GM23338 (cell line): Measurements from ENCODE around the gene DUSP1.

Experiments
- CREB1 ChIP-seq: fragments of 250-450 bp; sonication (Bioruptor Pico); IDR thresholded peaks from 2 replicates; pipeline ENCODE4 v1.5.0; 2020; ENCODE audit warnings: low read depth, mild to moderate bottlenecking, moderate library complexity
- EZH2 ChIP-seq: fragments of 200-600 bp; sonication (generic); IDR thresholded peaks from one replicate; pipeline ENCODE4 v1.8.0; 2017; ENCODE audit warnings: antibody characterized with exemption, mild to moderate bottlenecking, low read depth; ENCODE audit not compliant: unreplicated experiment
- EZH2phosphoT487 ChIP-seq: fragments of 200-600 bp; sonication (generic); IDR thresholded peaks from one replicate; pipeline ENCODE4 v1.8.1; 2018; ENCODE audit warnings: antibody characterized with exemption; ENCODE audit not compliant: unreplicated experiment
- JUNB ChIP-seq: IDR thresholded peaks from one replicate; pipeline ENCODE4 v1.6.1; 2016; ENCODE audit warnings: antibody characterized with exemption; ENCODE audit not compliant: unreplicated experiment
- NANOG ChIP-seq: IDR thresholded peaks from 2 replicates; pipeline ENCODE4 v1.6.1; 2016; ENCODE audit warnings: antibody characterized with exemption, borderline replicate concordance
- POLR2AphosphoS5 ChIP-seq: IDR thresholded peaks from 2 replicates; pipeline ENCODE4 v1.6.1; 2016; ENCODE audit warnings: antibody characterized with exemption, low read depth
- STAT1 ChIP-seq: IDR thresholded peaks from one replicate; pipeline ENCODE4 v1.6.1; 2016; ENCODE audit warnings: antibody characterized with exemption; ENCODE audit not compliant: unreplicated experiment
- TF ChIP-seq, protein P1 (sequence below), 2 experiments: fragments of 200-600 bp in 1 of 2; sonication (generic) in 1 of 2; conservative IDR thresholded peaks; 2 replicates each; pipeline versions ENCODE4 v1.5.1 to v1.6.1; 2016 to 2017; ENCODE audit warnings: antibody characterized with exemption in 2 of 2, low read depth in 2 of 2, mild to moderate bottlenecking in 2 of 2, moderate library complexity in 1 of 2
- TF ChIP-seq, protein P2 (sequence below): IDR thresholded peaks from one replicate; pipeline ENCODE4 v1.6.1; 2018; ENCODE audit warnings: antibody characterized with exemption; ENCODE audit not compliant: unreplicated experiment
- TF ChIP-seq, protein P3 (sequence below): IDR thresholded peaks from 2 replicates; pipeline ENCODE4 v1.6.1; 2016; ENCODE audit warnings: antibody characterized with exemption
- TF ChIP-seq, protein P4 (sequence below): fragments of 250-450 bp; sonication (Bioruptor Pico); IDR thresholded peaks from 2 replicates; pipeline ENCODE4 v1.5.0; 2020; ENCODE audit warnings: mild to moderate bottlenecking, moderate library complexity

DNA sequence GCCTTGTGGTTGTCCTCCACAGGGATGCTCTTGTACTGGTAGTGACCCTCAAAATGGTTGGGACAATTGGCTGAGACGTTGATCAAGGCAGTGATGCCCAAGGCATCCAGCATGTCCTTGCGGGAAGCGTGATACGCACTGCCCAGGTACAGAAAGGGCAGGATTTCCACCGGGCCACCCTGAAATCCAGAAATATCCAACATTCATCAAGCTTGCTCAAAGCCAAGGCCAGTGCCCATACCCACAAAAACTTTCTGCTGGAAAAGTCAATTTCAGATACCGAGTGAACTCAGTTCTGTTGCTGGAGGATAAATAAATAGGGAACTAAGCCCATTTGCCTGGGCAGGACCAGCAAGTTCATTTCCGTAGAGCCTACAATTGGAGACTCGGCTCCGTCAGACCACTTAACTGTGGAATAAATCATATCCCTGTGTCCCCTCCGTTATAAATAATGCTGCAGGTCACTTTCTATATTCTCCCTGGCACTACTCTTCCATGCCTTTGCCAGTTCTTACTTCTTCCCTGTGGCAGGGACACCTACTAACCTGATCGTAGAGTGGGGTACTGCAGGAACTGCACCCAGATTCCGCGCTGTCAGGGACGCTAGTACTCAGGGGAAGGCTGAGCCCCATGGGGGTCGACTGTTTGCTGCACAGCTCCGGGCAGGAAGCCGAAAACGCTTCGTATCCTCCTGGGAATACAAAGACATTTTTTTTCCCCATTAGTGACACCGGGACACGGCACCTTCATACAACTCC, 1.2 kb downstream of the DUSP1 start:
- TF ChIP-seq CREB1 = no peak
- TF ChIP-seq, protein P1, sequence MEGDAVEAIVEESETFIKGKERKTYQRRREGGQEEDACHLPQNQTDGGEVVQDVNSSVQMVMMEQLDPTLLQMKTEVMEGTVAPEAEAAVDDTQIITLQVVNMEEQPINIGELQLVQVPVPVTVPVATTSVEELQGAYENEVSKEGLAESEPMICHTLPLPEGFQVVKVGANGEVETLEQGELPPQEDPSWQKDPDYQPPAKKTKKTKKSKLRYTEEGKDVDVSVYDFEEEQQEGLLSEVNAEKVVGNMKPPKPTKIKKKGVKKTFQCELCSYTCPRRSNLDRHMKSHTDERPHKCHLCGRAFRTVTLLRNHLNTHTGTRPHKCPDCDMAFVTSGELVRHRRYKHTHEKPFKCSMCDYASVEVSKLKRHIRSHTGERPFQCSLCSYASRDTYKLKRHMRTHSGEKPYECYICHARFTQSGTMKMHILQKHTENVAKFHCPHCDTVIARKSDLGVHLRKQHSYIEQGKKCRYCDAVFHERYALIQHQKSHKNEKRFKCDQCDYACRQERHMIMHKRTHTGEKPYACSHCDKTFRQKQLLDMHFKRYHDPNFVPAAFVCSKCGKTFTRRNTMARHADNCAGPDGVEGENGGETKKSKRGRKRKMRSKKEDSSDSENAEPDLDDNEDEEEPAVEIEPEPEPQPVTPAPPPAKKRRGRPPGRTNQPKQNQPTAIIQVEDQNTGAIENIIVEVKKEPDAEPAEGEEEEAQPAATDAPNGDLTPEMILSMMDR (conservative IDR thresholded peaks at IDR 0.05; ENCODE audit: low read depth in 2 of 2) = no peak
- no peak for TF ChIP-seq POLR2AphosphoS5
- no peak for TF ChIP-seq EZH2
- TF ChIP-seq, protein P2, sequence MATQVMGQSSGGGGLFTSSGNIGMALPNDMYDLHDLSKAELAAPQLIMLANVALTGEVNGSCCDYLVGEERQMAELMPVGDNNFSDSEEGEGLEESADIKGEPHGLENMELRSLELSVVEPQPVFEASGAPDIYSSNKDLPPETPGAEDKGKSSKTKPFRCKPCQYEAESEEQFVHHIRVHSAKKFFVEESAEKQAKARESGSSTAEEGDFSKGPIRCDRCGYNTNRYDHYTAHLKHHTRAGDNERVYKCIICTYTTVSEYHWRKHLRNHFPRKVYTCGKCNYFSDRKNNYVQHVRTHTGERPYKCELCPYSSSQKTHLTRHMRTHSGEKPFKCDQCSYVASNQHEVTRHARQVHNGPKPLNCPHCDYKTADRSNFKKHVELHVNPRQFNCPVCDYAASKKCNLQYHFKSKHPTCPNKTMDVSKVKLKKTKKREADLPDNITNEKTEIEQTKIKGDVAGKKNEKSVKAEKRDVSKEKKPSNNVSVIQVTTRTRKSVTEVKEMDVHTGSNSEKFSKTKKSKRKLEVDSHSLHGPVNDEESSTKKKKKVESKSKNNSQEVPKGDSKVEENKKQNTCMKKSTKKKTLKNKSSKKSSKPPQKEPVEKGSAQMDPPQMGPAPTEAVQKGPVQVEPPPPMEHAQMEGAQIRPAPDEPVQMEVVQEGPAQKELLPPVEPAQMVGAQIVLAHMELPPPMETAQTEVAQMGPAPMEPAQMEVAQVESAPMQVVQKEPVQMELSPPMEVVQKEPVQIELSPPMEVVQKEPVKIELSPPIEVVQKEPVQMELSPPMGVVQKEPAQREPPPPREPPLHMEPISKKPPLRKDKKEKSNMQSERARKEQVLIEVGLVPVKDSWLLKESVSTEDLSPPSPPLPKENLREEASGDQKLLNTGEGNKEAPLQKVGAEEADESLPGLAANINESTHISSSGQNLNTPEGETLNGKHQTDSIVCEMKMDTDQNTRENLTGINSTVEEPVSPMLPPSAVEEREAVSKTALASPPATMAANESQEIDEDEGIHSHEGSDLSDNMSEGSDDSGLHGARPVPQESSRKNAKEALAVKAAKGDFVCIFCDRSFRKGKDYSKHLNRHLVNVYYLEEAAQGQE = no peak
- no peak for TF ChIP-seq EZH2phosphoT487
- TF ChIP-seq NANOG = no peak
- TF ChIP-seq, protein P3, sequence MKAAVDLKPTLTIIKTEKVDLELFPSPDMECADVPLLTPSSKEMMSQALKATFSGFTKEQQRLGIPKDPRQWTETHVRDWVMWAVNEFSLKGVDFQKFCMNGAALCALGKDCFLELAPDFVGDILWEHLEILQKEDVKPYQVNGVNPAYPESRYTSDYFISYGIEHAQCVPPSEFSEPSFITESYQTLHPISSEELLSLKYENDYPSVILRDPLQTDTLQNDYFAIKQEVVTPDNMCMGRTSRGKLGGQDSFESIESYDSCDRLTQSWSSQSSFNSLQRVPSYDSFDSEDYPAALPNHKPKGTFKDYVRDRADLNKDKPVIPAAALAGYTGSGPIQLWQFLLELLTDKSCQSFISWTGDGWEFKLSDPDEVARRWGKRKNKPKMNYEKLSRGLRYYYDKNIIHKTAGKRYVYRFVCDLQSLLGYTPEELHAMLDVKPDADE = no peak
- TF ChIP-seq JUNB = no peak
- TF ChIP-seq STAT1 = no peak
- TF ChIP-seq, protein P4, sequence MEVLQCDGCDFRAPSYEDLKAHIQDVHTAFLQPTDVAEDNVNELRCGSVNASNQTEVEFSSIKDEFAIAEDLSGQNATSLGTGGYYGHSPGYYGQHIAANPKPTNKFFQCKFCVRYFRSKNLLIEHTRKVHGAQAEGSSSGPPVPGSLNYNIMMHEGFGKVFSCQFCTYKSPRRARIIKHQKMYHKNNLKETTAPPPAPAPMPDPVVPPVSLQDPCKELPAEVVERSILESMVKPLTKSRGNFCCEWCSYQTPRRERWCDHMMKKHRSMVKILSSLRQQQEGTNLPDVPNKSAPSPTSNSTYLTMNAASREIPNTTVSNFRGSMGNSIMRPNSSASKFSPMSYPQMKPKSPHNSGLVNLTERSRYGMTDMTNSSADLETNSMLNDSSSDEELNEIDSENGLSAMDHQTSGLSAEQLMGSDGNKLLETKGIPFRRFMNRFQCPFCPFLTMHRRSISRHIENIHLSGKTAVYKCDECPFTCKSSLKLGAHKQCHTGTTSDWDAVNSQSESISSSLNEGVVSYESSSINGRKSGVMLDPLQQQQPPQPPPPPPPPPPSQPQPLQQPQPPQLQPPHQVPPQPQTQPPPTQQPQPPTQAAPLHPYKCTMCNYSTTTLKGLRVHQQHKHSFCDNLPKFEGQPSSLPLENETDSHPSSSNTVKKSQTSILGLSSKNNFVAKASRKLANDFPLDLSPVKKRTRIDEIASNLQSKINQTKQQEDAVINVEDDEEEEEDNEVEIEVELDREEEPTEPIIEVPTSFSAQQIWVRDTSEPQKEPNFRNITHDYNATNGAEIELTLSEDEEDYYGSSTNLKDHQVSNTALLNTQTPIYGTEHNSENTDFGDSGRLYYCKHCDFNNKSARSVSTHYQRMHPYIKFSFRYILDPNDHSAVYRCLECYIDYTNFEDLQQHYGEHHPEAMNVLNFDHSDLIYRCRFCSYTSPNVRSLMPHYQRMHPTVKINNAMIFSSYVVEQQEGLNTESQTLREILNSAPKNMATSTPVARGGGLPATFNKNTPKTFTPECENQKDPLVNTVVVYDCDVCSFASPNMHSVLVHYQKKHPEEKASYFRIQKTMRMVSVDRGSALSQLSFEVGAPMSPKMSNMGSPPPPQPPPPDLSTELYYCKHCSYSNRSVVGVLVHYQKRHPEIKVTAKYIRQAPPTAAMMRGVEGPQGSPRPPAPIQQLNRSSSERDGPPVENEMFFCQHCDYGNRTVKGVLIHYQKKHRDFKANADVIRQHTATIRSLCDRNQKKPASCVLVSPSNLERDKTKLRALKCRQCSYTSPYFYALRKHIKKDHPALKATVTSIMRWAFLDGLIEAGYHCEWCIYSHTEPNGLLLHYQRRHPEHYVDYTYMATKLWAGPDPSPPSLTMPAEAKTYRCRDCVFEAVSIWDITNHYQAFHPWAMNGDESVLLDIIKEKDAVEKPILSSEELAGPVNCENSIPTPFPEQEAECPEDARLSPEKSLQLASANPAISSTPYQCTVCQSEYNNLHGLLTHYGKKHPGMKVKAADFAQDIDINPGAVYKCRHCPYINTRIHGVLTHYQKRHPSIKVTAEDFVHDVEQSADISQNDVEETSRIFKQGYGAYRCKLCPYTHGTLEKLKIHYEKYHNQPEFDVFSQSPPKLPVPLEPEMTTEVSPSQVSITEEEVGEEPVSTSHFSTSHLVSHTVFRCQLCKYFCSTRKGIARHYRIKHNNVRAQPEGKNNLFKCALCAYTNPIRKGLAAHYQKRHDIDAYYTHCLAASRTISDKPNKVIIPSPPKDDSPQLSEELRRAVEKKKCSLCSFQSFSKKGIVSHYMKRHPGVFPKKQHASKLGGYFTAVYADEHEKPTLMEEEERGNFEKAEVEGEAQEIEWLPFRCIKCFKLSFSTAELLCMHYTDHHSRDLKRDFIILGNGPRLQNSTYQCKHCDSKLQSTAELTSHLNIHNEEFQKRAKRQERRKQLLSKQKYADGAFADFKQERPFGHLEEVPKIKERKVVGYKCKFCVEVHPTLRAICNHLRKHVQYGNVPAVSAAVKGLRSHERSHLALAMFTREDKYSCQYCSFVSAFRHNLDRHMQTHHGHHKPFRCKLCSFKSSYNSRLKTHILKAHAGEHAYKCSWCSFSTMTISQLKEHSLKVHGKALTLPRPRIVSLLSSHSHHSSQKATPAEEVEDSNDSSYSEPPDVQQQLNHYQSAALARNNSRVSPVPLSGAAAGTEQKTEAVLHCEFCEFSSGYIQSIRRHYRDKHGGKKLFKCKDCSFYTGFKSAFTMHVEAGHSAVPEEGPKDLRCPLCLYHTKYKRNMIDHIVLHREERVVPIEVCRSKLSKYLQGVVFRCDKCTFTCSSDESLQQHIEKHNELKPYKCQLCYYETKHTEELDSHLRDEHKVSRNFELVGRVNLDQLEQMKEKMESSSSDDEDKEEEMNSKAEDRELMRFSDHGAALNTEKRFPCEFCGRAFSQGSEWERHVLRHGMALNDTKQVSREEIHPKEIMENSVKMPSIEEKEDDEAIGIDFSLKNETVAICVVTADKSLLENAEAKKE (CRISPR knock-in tag) = no peak
